Neural cell (in vitro differentiated cells): ENCODE results near the gene ICAM2. TPM values are rescaled to one million over a fixed set of nuclear protein-coding genes. Genes with fewer than 3 reads are reported as not detected.

Experiments
- H2AFZ ChIP-seq: fragments of 200-600, 300-800 bp; sonication (generic), shearing (Covaris generic); 2 replicates; pipeline ENCODE4 v1.6.0; 2014; ENCODE audit warnings: low read depth, mild to moderate bottlenecking, antibody characterized with exemption, low read length, moderate library complexity
- H3F3A ChIP-seq: fragments of 200-600 bp; shearing (Covaris generic); 2 replicates; pipeline ENCODE4 v1.6.1; 2016; ENCODE audit warnings: mild to moderate bottlenecking, moderate library complexity, mixed read lengths, antibody characterized with exemption, low read length; ENCODE audit not compliant: insufficient read depth, poor library complexity, severe bottlenecking
- H3K27ac ChIP-seq: fragments of 200-600, 300-800 bp; sonication (generic), shearing (Covaris generic); 2 replicates; pipeline ENCODE4 v1.5.1; 2014; ENCODE audit warnings: mild to moderate bottlenecking, low read length, moderate library complexity
- H3K27me3 ChIP-seq: fragments of 300-800, 200-600 bp; sonication (generic), shearing (Covaris generic); 2 replicates; pipeline ENCODE4 v1.6.0; 2014; ENCODE audit warnings: mild to moderate bottlenecking, low read depth, low read length, moderate library complexity; ENCODE audit not compliant: insufficient read depth
- H3K36me3 ChIP-seq: fragments of 300-800, 200-600 bp; sonication (generic), shearing (Covaris generic); 2 replicates; pipeline ENCODE4 v1.5.1; 2014; ENCODE audit warnings: mild to moderate bottlenecking, antibody characterized with exemption, low read length, moderate library complexity; ENCODE audit not compliant: insufficient read depth
- H3K4me2 ChIP-seq: fragments of 300-800, 200-600 bp; sonication (generic), shearing (Covaris generic); 2 replicates; pipeline ENCODE4 v1.6.0; 2014; ENCODE audit warnings: mild to moderate bottlenecking, low read length
- H3K4me3 ChIP-seq: fragments of 300-800, 200-600 bp; sonication (generic), shearing (Covaris generic); 2 replicates; pipeline ENCODE4 v1.5.1; 2014; ENCODE audit warnings: mild to moderate bottlenecking, low read length, moderate library complexity
- H3K79me2 ChIP-seq: fragments of 200-600 bp; shearing (Covaris generic); replicated peaks from 2 replicates; pipeline ENCODE4 v1.6.0; 2014; ENCODE audit warnings: mild to moderate bottlenecking, low read length, moderate library complexity; ENCODE audit not compliant: insufficient read depth
- H3K9ac ChIP-seq: fragments of 300-800, 200-600 bp; sonication (generic), shearing (Covaris generic); 2 replicates; pipeline ENCODE4 v1.6.1; 2016; ENCODE audit warnings: mild to moderate bottlenecking, low read length, mixed read lengths
- H3K9me2 ChIP-seq: fragments of 200-600 bp; shearing (Covaris generic); 2 replicates; pipeline ENCODE4 v1.6.1; 2016; ENCODE audit warnings: mild to moderate bottlenecking, low read length, mixed read lengths; ENCODE audit not compliant: insufficient read depth
- H3K9me3 ChIP-seq: fragments of 200-600, 300-800 bp; sonication (generic), shearing (Covaris generic); 2 replicates; pipeline ENCODE4 v1.6.1; 2016; ENCODE audit warnings: mild to moderate bottlenecking, mixed run types, low read length, moderate library complexity, mixed read lengths
- H4K20me1 ChIP-seq: fragments of 200-600 bp; shearing (Covaris generic); 2 replicates; pipeline ENCODE4 v1.6.1; 2016; ENCODE audit warnings: mild to moderate bottlenecking, mixed run types; ENCODE audit not compliant: insufficient read depth
- EP300 ChIP-seq: fragments of 450-650 bp; conservative IDR thresholded peaks from 2 replicates; pipeline ENCODE4 v1.6.1; 2014; ENCODE audit warnings: antibody characterized with exemption, mild to moderate bottlenecking, moderate library complexity; ENCODE audit not compliant: poor library complexity, severe bottlenecking
- EZH2 ChIP-seq: fragments of 200-600, 300-800 bp; shearing (Covaris generic), sonication (generic); IDR thresholded peaks from 2 replicates; pipeline ENCODE4 v1.6.1; 2014; ENCODE audit warnings: antibody characterized with exemption, low read length, borderline replicate concordance, mild to moderate bottlenecking; ENCODE audit not compliant: insufficient read depth, poor library complexity, severe bottlenecking
- MXI1 ChIP-seq: fragments of 450-650 bp; conservative IDR thresholded peaks from 2 replicates; pipeline ENCODE4 v1.6.1; 2014; ENCODE audit warnings: antibody characterized with exemption, mild to moderate bottlenecking; ENCODE audit not compliant: poor library complexity, severe bottlenecking
- POLR2AphosphoS5 ChIP-seq: IDR thresholded peaks from 2 replicates; pipeline ENCODE4 v1.6.1; 2012
- RAD21 ChIP-seq: fragments of 450-650 bp; conservative IDR thresholded peaks from 2 replicates; pipeline ENCODE4 v1.6.1; 2014; ENCODE audit warnings: antibody characterized with exemption, mild to moderate bottlenecking, moderate library complexity
- REST ChIP-seq: IDR thresholded peaks from 2 replicates; pipeline ENCODE4 v1.6.1; 2012; ENCODE audit warnings: borderline replicate concordance
- SMC3 ChIP-seq: fragments of 450-650 bp; conservative IDR thresholded peaks from 2 replicates; pipeline ENCODE4 v1.6.1; 2014; ENCODE audit warnings: antibody characterized with exemption, mild to moderate bottlenecking, moderate library complexity; ENCODE audit not compliant: poor library complexity
- TAF1 ChIP-seq: IDR thresholded peaks from 2 replicates; pipeline ENCODE4 v1.6.1; 2012; ENCODE audit warnings: low read depth
- polyA plus RNA-seq: library from polyadenylated mRNA; depleted of rRNA; stranded (reverse); fragments of >200 nt; gene quantifications from 2 replicates; pipeline ENCODE4 v1.2.3, GENCODE V29; 2014
- TF ChIP-seq, protein P1 (sequence below): fragments of 450-650 bp; IDR thresholded peaks from 2 replicates; pipeline ENCODE4 v1.5.1; 2014; ENCODE audit warnings: antibody characterized with exemption, mild to moderate bottlenecking, moderate library complexity; ENCODE audit not compliant: poor library complexity, severe bottlenecking

Gene ICAM2
- polyA plus RNA-seq, 1 donor from 2014 or later, result not detected

DNA sequence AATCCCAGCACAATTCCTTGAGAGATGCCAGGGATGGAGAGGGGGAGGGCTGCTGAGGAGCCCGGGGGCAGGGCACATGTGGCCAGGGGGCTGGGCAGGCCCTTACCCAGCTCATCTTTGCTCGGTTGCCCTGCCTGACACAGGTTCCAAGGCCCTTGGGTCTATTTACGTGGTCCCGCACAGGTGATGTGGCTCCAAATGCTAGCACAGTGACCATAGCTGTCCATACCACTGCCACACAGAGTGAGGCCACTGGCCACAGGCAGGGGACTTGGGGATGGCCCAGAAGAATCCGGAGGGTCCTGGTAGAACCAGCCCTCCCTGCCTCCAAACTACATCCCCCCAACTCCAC, 32.3 kb downstream of the ICAM2 start:
- Histone ChIP-seq H3K27ac (no peak overlapping the region), H2AFZ (no peak overlapping the region), H3K9me2 (no peaks in the 10 kb centered on the region), H3K27me3 (no peaks in the 10 kb centered on the region), H3K9me3 (no peaks in the 10 kb centered on the region), H3K9ac (no peak overlapping the region), H3K4me2 (no peak overlapping the region), H3K36me3 (no peaks in the 10 kb centered on the region), H3F3A (no peaks in the 10 kb centered on the region), H4K20me1 (no peaks in the 10 kb centered on the region), H3K79me2 (no peaks in the 10 kb centered on the region), H3K4me3 (no peak overlapping the region)
- no peak for TF ChIP-seq RAD21

DNA sequence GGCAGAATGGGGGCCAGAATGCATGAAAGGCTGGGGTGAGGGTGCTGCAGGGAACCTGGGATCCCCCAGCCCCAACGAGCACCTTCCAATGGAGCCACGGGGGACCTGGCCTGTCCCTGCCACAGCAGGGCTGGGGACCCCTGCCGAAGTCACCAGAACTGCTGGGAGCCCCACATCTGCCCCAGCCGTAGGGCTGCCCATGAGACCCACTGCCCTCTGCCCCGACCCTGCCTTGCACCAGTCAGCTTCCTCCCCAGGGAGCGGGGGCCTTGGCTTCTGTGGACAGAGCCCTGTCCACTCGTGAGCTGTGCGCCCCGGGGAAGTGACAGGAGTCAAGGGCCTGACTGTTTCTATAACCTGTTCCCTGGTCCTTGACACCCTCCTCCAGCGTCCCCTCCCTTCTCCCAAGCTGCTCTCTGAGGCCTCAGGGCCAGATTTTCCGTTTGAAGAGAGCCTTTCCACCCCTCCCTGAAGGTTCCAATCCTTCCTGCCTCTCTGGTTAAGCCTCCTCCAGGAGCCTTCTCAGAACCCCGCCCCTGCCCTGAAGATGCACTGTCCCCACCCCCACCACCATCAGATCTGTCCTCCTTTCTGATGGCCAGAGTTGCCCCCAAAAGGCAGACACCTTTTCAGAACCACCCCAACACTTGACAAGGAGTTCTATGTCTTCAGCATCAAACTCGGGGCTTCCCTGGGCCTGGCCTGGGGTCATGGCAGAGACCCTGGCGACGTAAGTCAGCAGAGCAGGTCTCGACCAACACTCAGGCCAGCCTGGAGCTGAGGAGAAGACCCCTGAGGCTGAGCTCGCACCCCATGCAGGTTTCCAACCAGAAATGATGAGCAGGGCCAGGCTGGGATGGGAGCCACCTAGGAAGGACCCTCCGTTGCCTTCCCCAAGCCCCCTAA, 33.0 kb downstream of the ICAM2 start:
- Histone ChIP-seq H2AFZ (no peak overlapping the region), H3K9ac (no peak overlapping the region), H3K9me3 (no peaks in the 10 kb centered on the region), H3F3A (no peaks in the 10 kb centered on the region), H3K4me3 (no peak overlapping the region), H3K36me3 (no peaks in the 10 kb centered on the region), H3K9me2 (no peaks in the 10 kb centered on the region), H3K79me2 (no peaks in the 10 kb centered on the region), H3K4me2 (no peak overlapping the region), H4K20me1 (no peaks in the 10 kb centered on the region), H3K27me3 (no peaks in the 10 kb centered on the region), H3K27ac (no peak overlapping the region)
- TF ChIP-seq EP300 (no peak), POLR2AphosphoS5 (no peak), MXI1 (no peak), REST (no peak), TAF1 (no peak), RAD21 (no peak), SMC3 (no peak)
- TF ChIP-seq, protein P1, sequence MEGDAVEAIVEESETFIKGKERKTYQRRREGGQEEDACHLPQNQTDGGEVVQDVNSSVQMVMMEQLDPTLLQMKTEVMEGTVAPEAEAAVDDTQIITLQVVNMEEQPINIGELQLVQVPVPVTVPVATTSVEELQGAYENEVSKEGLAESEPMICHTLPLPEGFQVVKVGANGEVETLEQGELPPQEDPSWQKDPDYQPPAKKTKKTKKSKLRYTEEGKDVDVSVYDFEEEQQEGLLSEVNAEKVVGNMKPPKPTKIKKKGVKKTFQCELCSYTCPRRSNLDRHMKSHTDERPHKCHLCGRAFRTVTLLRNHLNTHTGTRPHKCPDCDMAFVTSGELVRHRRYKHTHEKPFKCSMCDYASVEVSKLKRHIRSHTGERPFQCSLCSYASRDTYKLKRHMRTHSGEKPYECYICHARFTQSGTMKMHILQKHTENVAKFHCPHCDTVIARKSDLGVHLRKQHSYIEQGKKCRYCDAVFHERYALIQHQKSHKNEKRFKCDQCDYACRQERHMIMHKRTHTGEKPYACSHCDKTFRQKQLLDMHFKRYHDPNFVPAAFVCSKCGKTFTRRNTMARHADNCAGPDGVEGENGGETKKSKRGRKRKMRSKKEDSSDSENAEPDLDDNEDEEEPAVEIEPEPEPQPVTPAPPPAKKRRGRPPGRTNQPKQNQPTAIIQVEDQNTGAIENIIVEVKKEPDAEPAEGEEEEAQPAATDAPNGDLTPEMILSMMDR, result no peak

GRCh38 chr17:63986821-63987220, 33.6 kb downstream of the ICAM2 start:
- no peaks in the 10 kb centered on the region for H3K27me3 ChIP-seq
- no peaks in the 10 kb centered on the region for H3K9me2 ChIP-seq

More at GRCh38 chr17:63986821-63987220, 33.6 kb downstream of the ICAM2 start:
- H4K20me1 ChIP-seq, result no peaks in the 10 kb centered on the region
- H3F3A ChIP-seq, result no peaks in the 10 kb centered on the region
- no peak overlapping the region for H3K9ac ChIP-seq
- no peaks in the 10 kb centered on the region for H3K79me2 ChIP-seq
- no peak overlapping the region for H2AFZ ChIP-seq
- H3K9me3 ChIP-seq, result no peaks in the 10 kb centered on the region
- no peak overlapping the region for H3K4me3 ChIP-seq
- no peak overlapping the region for H3K4me2 ChIP-seq
- H3K36me3 ChIP-seq, result no peaks in the 10 kb centered on the region
- TF ChIP-seq POLR2AphosphoS5 (no peak), EZH2 (no peak), RAD21 (no peak), MXI1 (no peak), REST (no peak), TAF1 (no peak), EP300 (no peak), SMC3 (no peak)
- TF ChIP-seq, protein P1, result no peak
- no peak overlapping the region for H3K27ac ChIP-seq
